IMR-90 (cell line): ENCODE measurements around the gene UBN1.

Experiments used
- BHLHE40 ChIP-seq: fragments of 150-350 bp; IDR thresholded peaks from 2 replicates; pipeline ENCODE4 v1.6.1; 2016; ENCODE audit warnings: mild to moderate bottlenecking, low read depth, low read length
- CHD1 ChIP-seq: IDR thresholded peaks from 2 replicates; pipeline ENCODE4 v1.6.1; 2012; ENCODE audit warnings: low read depth, low read length, improper control_type of control experiment
- MAZ ChIP-seq: IDR thresholded peaks from 2 replicates; pipeline ENCODE4 v1.6.1; 2012; ENCODE audit warnings: low read depth, mild to moderate bottlenecking, low read length, improper control_type of control experiment, moderate library complexity, borderline replicate concordance
- MXI1 ChIP-seq: IDR thresholded peaks from 2 replicates; pipeline ENCODE4 v1.6.1; 2012; ENCODE audit warnings: low read depth, mild to moderate bottlenecking, low read length, moderate library complexity, borderline replicate concordance
- POLR2A ChIP-seq: IDR thresholded peaks from 2 replicates; pipeline ENCODE4 v1.6.1; 2012; ENCODE audit warnings: mild to moderate bottlenecking, low read depth, low read length
- RCOR1 ChIP-seq: IDR thresholded peaks from 2 replicates; pipeline ENCODE4 v1.6.1; 2012; ENCODE audit warnings: mild to moderate bottlenecking, low read length, improper control_type of control experiment; ENCODE audit not compliant: insufficient replicate concordance
- RFX5 ChIP-seq: IDR thresholded peaks from 2 replicates; pipeline ENCODE4 v1.8.0; 2012; ENCODE audit warnings: low read depth, mild to moderate bottlenecking, low read length, moderate library complexity
- TF ChIP-seq, protein P1 (sequence below): conservative IDR thresholded peaks from 2 replicates; pipeline ENCODE4 v1.5.1; 2012; ENCODE audit warnings: mild to moderate bottlenecking, low read depth, low read length, improper control_type of control experiment
- TF ChIP-seq, protein P2 (sequence below): fragments of 150-350 bp; IDR thresholded peaks from 2 replicates; pipeline ENCODE4 v1.6.1; 2016; ENCODE audit warnings: low read depth, mild to moderate bottlenecking, low read length, moderate library complexity, borderline replicate concordance

DNA sequence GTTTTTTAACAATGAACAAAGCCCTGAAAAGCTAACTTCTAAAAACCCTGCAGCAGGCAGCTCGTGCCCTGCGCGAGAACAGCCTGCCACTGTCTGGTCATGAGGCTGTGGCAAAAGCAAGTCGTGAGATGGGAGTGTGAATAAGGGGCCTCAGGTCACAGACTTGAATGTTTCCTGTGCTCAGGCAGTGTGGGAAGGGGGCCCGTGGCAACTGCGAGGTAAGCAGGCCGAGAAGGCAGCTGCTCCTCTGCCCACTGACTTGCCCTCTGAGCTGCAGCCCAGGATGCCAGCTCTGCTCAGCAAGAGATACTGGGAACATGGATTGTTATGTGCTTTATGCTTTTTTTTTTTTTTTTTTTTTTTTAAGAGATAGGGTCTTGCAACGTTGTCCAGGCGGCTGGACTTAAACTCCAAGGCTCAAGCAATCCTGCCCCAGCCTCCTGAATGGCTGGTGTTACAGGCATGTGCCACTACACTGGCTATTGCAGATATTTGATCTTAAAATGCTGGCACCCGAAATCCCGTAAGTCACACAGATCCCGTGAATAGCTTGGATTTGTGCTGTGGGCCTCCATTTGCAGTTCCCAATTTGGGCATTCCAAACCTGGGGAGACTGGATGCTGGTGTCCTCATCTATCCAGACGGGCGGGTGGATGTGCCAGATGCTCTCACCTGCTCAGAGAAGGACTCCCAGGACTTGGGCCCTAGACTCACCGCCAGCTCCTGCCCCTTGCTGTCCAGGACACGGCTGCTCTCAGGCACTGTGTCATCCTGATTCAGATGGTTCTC is 44.0 kb downstream of the UBN1 start:
- TF ChIP-seq RCOR1, result no peak
- TF ChIP-seq, protein P1, sequence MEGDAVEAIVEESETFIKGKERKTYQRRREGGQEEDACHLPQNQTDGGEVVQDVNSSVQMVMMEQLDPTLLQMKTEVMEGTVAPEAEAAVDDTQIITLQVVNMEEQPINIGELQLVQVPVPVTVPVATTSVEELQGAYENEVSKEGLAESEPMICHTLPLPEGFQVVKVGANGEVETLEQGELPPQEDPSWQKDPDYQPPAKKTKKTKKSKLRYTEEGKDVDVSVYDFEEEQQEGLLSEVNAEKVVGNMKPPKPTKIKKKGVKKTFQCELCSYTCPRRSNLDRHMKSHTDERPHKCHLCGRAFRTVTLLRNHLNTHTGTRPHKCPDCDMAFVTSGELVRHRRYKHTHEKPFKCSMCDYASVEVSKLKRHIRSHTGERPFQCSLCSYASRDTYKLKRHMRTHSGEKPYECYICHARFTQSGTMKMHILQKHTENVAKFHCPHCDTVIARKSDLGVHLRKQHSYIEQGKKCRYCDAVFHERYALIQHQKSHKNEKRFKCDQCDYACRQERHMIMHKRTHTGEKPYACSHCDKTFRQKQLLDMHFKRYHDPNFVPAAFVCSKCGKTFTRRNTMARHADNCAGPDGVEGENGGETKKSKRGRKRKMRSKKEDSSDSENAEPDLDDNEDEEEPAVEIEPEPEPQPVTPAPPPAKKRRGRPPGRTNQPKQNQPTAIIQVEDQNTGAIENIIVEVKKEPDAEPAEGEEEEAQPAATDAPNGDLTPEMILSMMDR, result no peak
- TF ChIP-seq, protein P2, sequence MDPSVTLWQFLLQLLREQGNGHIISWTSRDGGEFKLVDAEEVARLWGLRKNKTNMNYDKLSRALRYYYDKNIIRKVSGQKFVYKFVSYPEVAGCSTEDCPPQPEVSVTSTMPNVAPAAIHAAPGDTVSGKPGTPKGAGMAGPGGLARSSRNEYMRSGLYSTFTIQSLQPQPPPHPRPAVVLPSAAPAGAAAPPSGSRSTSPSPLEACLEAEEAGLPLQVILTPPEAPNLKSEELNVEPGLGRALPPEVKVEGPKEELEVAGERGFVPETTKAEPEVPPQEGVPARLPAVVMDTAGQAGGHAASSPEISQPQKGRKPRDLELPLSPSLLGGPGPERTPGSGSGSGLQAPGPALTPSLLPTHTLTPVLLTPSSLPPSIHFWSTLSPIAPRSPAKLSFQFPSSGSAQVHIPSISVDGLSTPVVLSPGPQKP, result no peak
- no peak for TF ChIP-seq RFX5
- TF ChIP-seq MXI1, result no peak
- TF ChIP-seq POLR2A, result no peak
- TF ChIP-seq BHLHE40, result no peak
- TF ChIP-seq CHD1, result no peak
- TF ChIP-seq MAZ, result no peak
